NB4 (cell line): ENCODE data around the gene TMEM92.
A peak's percentile ranks its signal among the peaks of the same experiment; 100 is the strongest.

Experiments used
- DNase-seq: peaks from one replicate; pipeline ENCODE4 v3.0.0; 2010; ENCODE audit warnings: low read depth
- H3K4me3 ChIP-seq: one replicate; pipeline ENCODE4 v1.5.1; 2011; ENCODE audit warnings: mild to moderate bottlenecking, low read depth, low read length, moderate library complexity
- CTCF ChIP-seq: IDR thresholded peaks from one replicate; pipeline ENCODE4 v1.5.1; 2012; ENCODE audit warnings: low read depth, low read length
- MAX ChIP-seq: IDR thresholded peaks from 2 replicates; pipeline ENCODE4 v1.6.1; 2011; ENCODE audit warnings: low read depth, low read length
- MYC ChIP-seq: IDR thresholded peaks from 2 replicates; pipeline ENCODE4 v1.6.1; 2011; ENCODE audit warnings: low read depth, low read length
- POLR2A ChIP-seq: IDR thresholded peaks from 2 replicates; pipeline ENCODE4 v1.6.1; 2011; ENCODE audit warnings: mild to moderate bottlenecking; ENCODE audit not compliant: insufficient read length; ENCODE audit errors: extremely low read depth

The TMEM92 gene

GRCh38 chr17:50265212-50265611 is 9.1 kb upstream of the TMEM92 start:
- no peak overlapping the region for H3K4me3 ChIP-seq
- TF ChIP-seq CTCF (no peak), MAX (no peak), MYC (no peak), POLR2A (no peak)
- no peak for DNase-seq

- no peak overlapping the region for H3K4me3 ChIP-seq
- DNase-seq: no peak
- TF ChIP-seq POLR2A: no peak
- no peak for TF ChIP-seq MYC
- no peak for TF ChIP-seq CTCF
- no peak for TF ChIP-seq MAX
Observed at GRCh38 chr17:50265690-50266315, 8.5 kb upstream of the TMEM92 start.

GRCh38 chr17:50266384-50267073 is 7.7 kb upstream of the TMEM92 start:
- H3K4me3 ChIP-seq: no peak overlapping the region
- DNase-seq: no peak
- TF ChIP-seq MYC (no peak), MAX (no peak), POLR2A (no peak), CTCF (no peak)

- no peak overlapping the region for H3K4me3 ChIP-seq
- DNase-seq: no peak
- TF ChIP-seq MYC (no peak), MAX (peak; percentile 42; the same call in 1 of the 2 replicates)
Observed at GRCh38 chr17:50267074-50267841, 7.0 kb upstream of the TMEM92 start.

GRCh38 chr17:50268026-50268425 is 6.2 kb upstream of the TMEM92 start:
- no peak for DNase-seq
- H3K4me3 ChIP-seq: no peak overlapping the region
- no peak for TF ChIP-seq POLR2A
- TF ChIP-seq MYC: no peak
- no peak for TF ChIP-seq CTCF
- TF ChIP-seq MAX: no peak

- no peak for DNase-seq
- TF ChIP-seq MAX (no peak), POLR2A (no peak), MYC (no peak), CTCF (no peak)
- H3K4me3 ChIP-seq: no peak overlapping the region
Observed at GRCh38 chr17:50268743-50269275, 5.5 kb upstream of the TMEM92 start.
